HepG2 (cell line): ENCODE measurements around the gene FOXD1.

Experiments
- BRCA1 ChIP-seq: sonication (generic); formaldehyde crosslinking; IDR thresholded peaks from 2 replicates; pipeline ENCODE4 v1.4.0; 2020; ENCODE audit warnings: missing genetic modification reagents
- CEBPB ChIP-seq: IDR thresholded peaks from 2 replicates; pipeline ENCODE4 v1.6.1; 2011; ENCODE audit warnings: low read depth, low read length, improper control_type of control experiment, borderline replicate concordance
- CTCF ChIP-seq: sonication (generic); formaldehyde crosslinking; IDR thresholded peaks from 2 replicates; pipeline ENCODE4 v1.5.0; 2020; ENCODE audit warnings: mild to moderate bottlenecking, missing genetic modification reagents, moderate library complexity
- EZH2 ChIP-seq: conservative IDR thresholded peaks from 2 replicates; pipeline ENCODE4 v1.6.1; 2012; ENCODE audit warnings: mild to moderate bottlenecking, low read depth, low read length, moderate library complexity
- HCFC1 ChIP-seq: fragments of 150-350 bp; IDR thresholded peaks from 2 replicates; pipeline ENCODE4 v1.6.1; 2014; ENCODE audit warnings: low read depth, low read length
- NFE2L2 ChIP-seq: fragments of 150-350 bp; IDR thresholded peaks from 2 replicates; pipeline ENCODE4 v1.6.1; 2014; ENCODE audit warnings: low read length
- NR2C2 ChIP-seq: sonication (generic); formaldehyde crosslinking; IDR thresholded peaks from 2 replicates; pipeline ENCODE4 v1.4.0; 2020; ENCODE audit warnings: missing genetic modification reagents, mild to moderate bottlenecking, moderate library complexity, borderline replicate concordance
- POLR2A ChIP-seq, 2 experiments: IDR thresholded peaks; 2 replicates each; pipeline ENCODE4 v1.6.1; 2011; ENCODE audit warnings: low read depth in 2 of 2, low read length in 2 of 2, mild to moderate bottlenecking in 1 of 2, moderate library complexity in 1 of 2; ENCODE audit not compliant: insufficient read depth in 1 of 2
- TBX3 ChIP-seq: fragments of 450-650 bp; IDR thresholded peaks from 2 replicates; pipeline ENCODE4 v1.6.1; 2017; ENCODE audit warnings: antibody characterized with exemption, mild to moderate bottlenecking, inconsistent platforms, borderline replicate concordance
- TF ChIP-seq, protein P1 (sequence below): sonication (generic); formaldehyde crosslinking; IDR thresholded peaks from 2 replicates; pipeline ENCODE4 v1.4.0; 2020; ENCODE audit warnings: missing genetic modification reagents

DNA sequence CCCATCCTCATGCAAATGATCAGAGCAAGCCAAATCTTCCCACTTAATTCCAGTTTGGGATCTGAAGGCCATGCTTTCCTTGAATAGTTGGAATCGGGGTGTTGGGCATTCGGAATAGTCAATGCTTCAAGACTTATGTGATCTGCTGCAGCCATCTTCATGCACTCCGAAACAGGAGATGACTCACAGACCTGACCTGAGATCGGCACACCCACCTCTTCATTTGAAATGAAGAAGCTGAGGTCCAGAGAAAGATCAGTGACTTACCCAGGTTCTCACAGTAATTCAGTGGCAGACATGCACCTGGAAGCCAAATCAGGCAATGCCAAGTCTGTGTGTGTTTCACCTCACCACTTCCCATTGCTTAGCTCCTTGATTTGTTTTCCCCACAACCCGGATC, 33.0 kb downstream of the FOXD1 start:
- no peak for TF ChIP-seq CEBPB
- no peak for TF ChIP-seq EZH2
- no peak for TF ChIP-seq NR2C2 (CRISPR knock-in tag)
- no peak for TF ChIP-seq NFE2L2
- no peak for TF ChIP-seq POLR2A (IDR thresholded peaks at IDR 0.05; ENCODE audit: insufficient read depth in 1 of 2, low read depth in 2 of 2, low read length in 2 of 2)
- no peak for TF ChIP-seq HCFC1
- TF ChIP-seq TBX3, result no peak
- TF ChIP-seq CTCF (CRISPR knock-in tag), result no peak
- TF ChIP-seq, protein P1, sequence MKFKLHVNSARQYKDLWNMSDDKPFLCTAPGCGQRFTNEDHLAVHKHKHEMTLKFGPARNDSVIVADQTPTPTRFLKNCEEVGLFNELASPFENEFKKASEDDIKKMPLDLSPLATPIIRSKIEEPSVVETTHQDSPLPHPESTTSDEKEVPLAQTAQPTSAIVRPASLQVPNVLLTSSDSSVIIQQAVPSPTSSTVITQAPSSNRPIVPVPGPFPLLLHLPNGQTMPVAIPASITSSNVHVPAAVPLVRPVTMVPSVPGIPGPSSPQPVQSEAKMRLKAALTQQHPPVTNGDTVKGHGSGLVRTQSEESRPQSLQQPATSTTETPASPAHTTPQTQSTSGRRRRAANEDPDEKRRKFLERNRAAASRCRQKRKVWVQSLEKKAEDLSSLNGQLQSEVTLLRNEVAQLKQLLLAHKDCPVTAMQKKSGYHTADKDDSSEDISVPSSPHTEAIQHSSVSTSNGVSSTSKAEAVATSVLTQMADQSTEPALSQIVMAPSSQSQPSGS, result no peak
- TF ChIP-seq BRCA1 (CRISPR knock-in tag), result no peak
